GM23338 (cell line): ENCODE measurements around the gene CCDC137. TPM values are rescaled to one million over a fixed set of nuclear protein-coding genes. Genes with fewer than 3 reads are reported as not detected.

ENCODE experiments used
- ATAC-seq: fragments of 200-7000 bp; cut with Tn5 transposase; 3 replicates; pipeline ENCODE4 v1.9.1; 2020
- DNase-seq: peaks from one replicate; pipeline ENCODE4 v3.0.0-alpha.2; 2015; ENCODE audit warnings: low spot score
- H2AFZ ChIP-seq: fragments of 200-600 bp; sonication (generic); 2 replicates; pipeline ENCODE4 v1.8.0; 2016; ENCODE audit warnings: antibody characterized with exemption, mild to moderate bottlenecking, moderate library complexity
- H3F3A ChIP-seq: fragments of 200-600 bp; sonication (generic); replicated peaks from 2 replicates; pipeline ENCODE4 v1.8.0; 2017; ENCODE audit warnings: antibody characterized with exemption, mixed run types, low read depth
- H3K27ac ChIP-seq: fragments of 200-600 bp; sonication (generic); 2 replicates; pipeline ENCODE4 v1.6.1; 2016; ENCODE audit warnings: low read depth
- H3K27me3 ChIP-seq: fragments of 200-600 bp; sonication (generic); 2 replicates; pipeline ENCODE4 v1.8.0; 2016; ENCODE audit warnings: mild to moderate bottlenecking, mixed run types, moderate library complexity; ENCODE audit not compliant: insufficient read depth
- H3K36me3 ChIP-seq: fragments of 200-600 bp; sonication (generic); 2 replicates; pipeline ENCODE4 v1.8.0; 2016; ENCODE audit warnings: mild to moderate bottlenecking; ENCODE audit not compliant: insufficient read depth
- H3K4me1 ChIP-seq: fragments of 200-600 bp; sonication (generic); 2 replicates; pipeline ENCODE4 v1.8.0; 2016; ENCODE audit warnings: mild to moderate bottlenecking, moderate library complexity; ENCODE audit not compliant: insufficient read depth
- H3K4me2 ChIP-seq: fragments of 200-600 bp; sonication (generic); 2 replicates; pipeline ENCODE4 v1.7.1; 2017; ENCODE audit warnings: mixed run types
- H3K4me3 ChIP-seq: fragments of 200-600 bp; sonication (generic); 2 replicates; pipeline ENCODE4 v1.6.1; 2016; ENCODE audit warnings: mixed run types
- H3K79me2 ChIP-seq: fragments of 200-600 bp; sonication (generic); replicated peaks from 2 replicates; pipeline ENCODE4 v1.8.0; 2017; ENCODE audit warnings: mild to moderate bottlenecking; ENCODE audit not compliant: insufficient read depth
- H3K9me2 ChIP-seq: fragments of 200-600 bp; sonication (generic); 2 replicates; pipeline ENCODE4 v1.8.0; 2017; ENCODE audit not compliant: insufficient read depth
- H4K20me1 ChIP-seq: fragments of 200-600 bp; sonication (generic); replicated peaks from 2 replicates; pipeline ENCODE4 v1.8.0; 2017; ENCODE audit warnings: mild to moderate bottlenecking; ENCODE audit not compliant: insufficient read depth
- H3K27ac Mint-ChIP-seq: 2 replicates; pipeline ENCODE4 v1.8.0; 2020; ENCODE audit warnings: inconsistent platforms, mild to moderate bottlenecking, moderate library complexity, mixed read lengths
- H3K27me3 Mint-ChIP-seq: 3 replicates; pipeline ENCODE4 v1.8.0; 2022; ENCODE audit warnings: low read depth, mild to moderate bottlenecking, moderate library complexity, mixed read lengths, inconsistent platforms; ENCODE audit not compliant: insufficient read depth, poor library complexity
- H3K36me3 Mint-ChIP-seq: 3 replicates; pipeline ENCODE4 v1.8.0; 2021; ENCODE audit warnings: low read depth, mild to moderate bottlenecking, inconsistent platforms, moderate library complexity, mixed read lengths
- H3K4me1 Mint-ChIP-seq: 3 replicates; pipeline ENCODE4 v1.8.0; 2020; ENCODE audit warnings: mild to moderate bottlenecking, inconsistent platforms, mixed read lengths
- H3K4me3 Mint-ChIP-seq: 3 replicates; pipeline ENCODE4 v1.8.0; 2021; ENCODE audit warnings: moderate library complexity, mild to moderate bottlenecking, inconsistent platforms, mixed read lengths
- H3K9me3 Mint-ChIP-seq: 3 replicates; pipeline ENCODE4 v1.8.0; 2020; ENCODE audit warnings: moderate library complexity, mild to moderate bottlenecking, inconsistent platforms, mixed read lengths
- CREB1 ChIP-seq: fragments of 250-450 bp; sonication (Bioruptor Pico); IDR thresholded peaks from 2 replicates; pipeline ENCODE4 v1.5.0; 2020; ENCODE audit warnings: low read depth, mild to moderate bottlenecking, moderate library complexity
- EZH2 ChIP-seq: fragments of 200-600 bp; sonication (generic); IDR thresholded peaks from one replicate; pipeline ENCODE4 v1.8.0; 2017; ENCODE audit warnings: antibody characterized with exemption, mild to moderate bottlenecking, low read depth; ENCODE audit not compliant: unreplicated experiment
- EZH2phosphoT487 ChIP-seq: fragments of 200-600 bp; sonication (generic); IDR thresholded peaks from one replicate; pipeline ENCODE4 v1.8.1; 2018; ENCODE audit warnings: antibody characterized with exemption; ENCODE audit not compliant: unreplicated experiment
- NANOG ChIP-seq: IDR thresholded peaks from 2 replicates; pipeline ENCODE4 v1.6.1; 2016; ENCODE audit warnings: antibody characterized with exemption, borderline replicate concordance
- STAT1 ChIP-seq: IDR thresholded peaks from one replicate; pipeline ENCODE4 v1.6.1; 2016; ENCODE audit warnings: antibody characterized with exemption; ENCODE audit not compliant: unreplicated experiment
- ZNF114 ChIP-seq: fragments of 250-450 bp; sonication (Bioruptor Pico); IDR thresholded peaks from 2 replicates; pipeline ENCODE4 v1.5.0; 2020; ENCODE audit warnings: mild to moderate bottlenecking, moderate library complexity
- ZNF331 ChIP-seq: fragments of 250-450 bp; sonication (Bioruptor Pico); IDR thresholded peaks from 2 replicates; pipeline ENCODE4 v1.5.0; 2020; ENCODE audit warnings: low read depth, mild to moderate bottlenecking, moderate library complexity
- ZNF462 ChIP-seq: fragments of 250-450 bp; sonication (Bioruptor Pico); IDR thresholded peaks from 2 replicates; pipeline ENCODE4 v1.5.0; 2020; ENCODE audit warnings: mild to moderate bottlenecking, moderate library complexity
- polyA plus RNA-seq: library from polyadenylated mRNA; unstranded; fragments of >200 nt; fragmentation: Nextera tagmentation; extraction: Ambion mirVana; gene quantifications from 2 replicates; pipeline ENCODE4 v1.2.1, GENCODE V29; 2016
- total RNA-seq: library from RNA; depleted of rRNA; stranded (reverse); fragments of >200 nt; shearing (Covaris generic); gene quantifications from 2 replicates; pipeline ENCODE4 v1.2.3, GENCODE V29; 2014
- TF ChIP-seq, protein P1 (sequence below): IDR thresholded peaks from one replicate; pipeline ENCODE4 v1.6.1; 2018; ENCODE audit warnings: antibody characterized with exemption; ENCODE audit not compliant: unreplicated experiment
- TF ChIP-seq, protein P2 (sequence below), 2 experiments: fragments of 200-600 bp in 1 of 2; sonication (generic) in 1 of 2; conservative IDR thresholded peaks; 2 replicates each; pipeline versions ENCODE4 v1.5.1 to v1.6.1; 2016 to 2017; ENCODE audit warnings: antibody characterized with exemption in 2 of 2, low read depth in 2 of 2, mild to moderate bottlenecking in 2 of 2, moderate library complexity in 1 of 2

Gene CCDC137
- total and polyA plus RNA-seq, 2 experiments from 2014 or later, result 26.1 to 73.4 TPM

DNA sequence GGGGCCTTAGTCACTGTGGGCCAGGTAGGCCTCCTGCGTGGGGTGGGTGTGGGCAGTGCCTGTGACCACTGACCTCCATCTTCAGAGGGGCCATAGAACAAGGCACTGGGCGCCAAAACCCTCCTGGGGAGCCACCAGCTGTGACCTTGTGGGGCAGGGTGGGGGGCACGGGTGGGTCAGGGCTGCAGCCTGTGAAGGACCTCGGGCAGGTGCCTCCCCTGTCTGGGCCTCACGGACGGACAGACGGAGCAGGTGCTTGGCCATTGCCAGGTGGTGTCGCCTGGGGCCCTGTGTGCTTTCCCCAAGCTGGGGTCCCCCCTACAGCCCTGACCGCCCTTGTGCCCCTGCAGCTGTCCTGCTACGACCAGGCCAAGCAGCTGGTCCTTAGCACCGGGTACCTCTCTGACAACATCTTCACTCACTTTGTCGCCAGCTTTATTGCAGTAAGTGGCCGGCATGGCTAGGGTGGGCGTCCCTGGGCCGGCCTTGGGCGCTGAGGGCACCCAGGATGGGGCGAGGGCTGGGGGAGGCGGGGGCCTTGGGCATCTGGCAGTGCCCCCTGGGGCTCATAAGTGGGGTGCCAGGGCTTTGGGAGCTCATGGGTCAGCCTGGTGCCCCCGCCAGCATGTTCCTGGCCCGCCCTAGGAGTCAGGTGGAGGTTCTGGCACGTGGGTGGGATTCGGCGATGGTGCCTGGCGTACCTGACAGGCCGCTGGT, 50.7 kb downstream of the CCDC137 start:
- Histone ChIP-seq H3K4me2 (no peak overlapping the region), H3K79me2 (peaks cover 13% of the 10 kb centered on the region), H3K4me3 (no peak overlapping the region), H2AFZ (no peak overlapping the region), H3F3A (peaks cover 10% of the 10 kb centered on the region; the same call in 1 of the 2 replicates), H3K4me1 (peaks cover 11% of the 10 kb centered on the region; the same call in 1 of the 2 replicates), H3K36me3 (no peaks in the 10 kb centered on the region), H3K9me2 (no peaks in the 10 kb centered on the region), H4K20me1 (no peaks in the 10 kb centered on the region), H3K27me3 (no peaks in the 10 kb centered on the region), H3K27ac (no peak overlapping the region)
- H3K27ac Mint-ChIP-seq, result no peak overlapping the region
- peaks cover 8% of the 10 kb centered on the region for H3K36me3 Mint-ChIP-seq
- TF ChIP-seq, protein P1, sequence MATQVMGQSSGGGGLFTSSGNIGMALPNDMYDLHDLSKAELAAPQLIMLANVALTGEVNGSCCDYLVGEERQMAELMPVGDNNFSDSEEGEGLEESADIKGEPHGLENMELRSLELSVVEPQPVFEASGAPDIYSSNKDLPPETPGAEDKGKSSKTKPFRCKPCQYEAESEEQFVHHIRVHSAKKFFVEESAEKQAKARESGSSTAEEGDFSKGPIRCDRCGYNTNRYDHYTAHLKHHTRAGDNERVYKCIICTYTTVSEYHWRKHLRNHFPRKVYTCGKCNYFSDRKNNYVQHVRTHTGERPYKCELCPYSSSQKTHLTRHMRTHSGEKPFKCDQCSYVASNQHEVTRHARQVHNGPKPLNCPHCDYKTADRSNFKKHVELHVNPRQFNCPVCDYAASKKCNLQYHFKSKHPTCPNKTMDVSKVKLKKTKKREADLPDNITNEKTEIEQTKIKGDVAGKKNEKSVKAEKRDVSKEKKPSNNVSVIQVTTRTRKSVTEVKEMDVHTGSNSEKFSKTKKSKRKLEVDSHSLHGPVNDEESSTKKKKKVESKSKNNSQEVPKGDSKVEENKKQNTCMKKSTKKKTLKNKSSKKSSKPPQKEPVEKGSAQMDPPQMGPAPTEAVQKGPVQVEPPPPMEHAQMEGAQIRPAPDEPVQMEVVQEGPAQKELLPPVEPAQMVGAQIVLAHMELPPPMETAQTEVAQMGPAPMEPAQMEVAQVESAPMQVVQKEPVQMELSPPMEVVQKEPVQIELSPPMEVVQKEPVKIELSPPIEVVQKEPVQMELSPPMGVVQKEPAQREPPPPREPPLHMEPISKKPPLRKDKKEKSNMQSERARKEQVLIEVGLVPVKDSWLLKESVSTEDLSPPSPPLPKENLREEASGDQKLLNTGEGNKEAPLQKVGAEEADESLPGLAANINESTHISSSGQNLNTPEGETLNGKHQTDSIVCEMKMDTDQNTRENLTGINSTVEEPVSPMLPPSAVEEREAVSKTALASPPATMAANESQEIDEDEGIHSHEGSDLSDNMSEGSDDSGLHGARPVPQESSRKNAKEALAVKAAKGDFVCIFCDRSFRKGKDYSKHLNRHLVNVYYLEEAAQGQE, result no peak
- no peak for TF ChIP-seq ZNF331 (CRISPR knock-in tag)
- TF ChIP-seq NANOG, result no peak
- TF ChIP-seq EZH2phosphoT487, result no peak
- H3K4me3 Mint-ChIP-seq, result no peak overlapping the region
- H3K27me3 Mint-ChIP-seq, result peaks cover 8% of the 10 kb centered on the region
- H3K9me3 Mint-ChIP-seq, result no peaks in the 10 kb centered on the region; the same call in 2 of the 3 replicates
- DNase-seq (no peak), ATAC-seq (no peak)
- H3K4me1 Mint-ChIP-seq, result peaks cover 19% of the 10 kb centered on the region

- Mint-ChIP-seq H3K9me3 (no peaks in the 10 kb centered on the region; the same call in 2 of the 3 replicates), H3K36me3 (peaks cover 8% of the 10 kb centered on the region)
- TF ChIP-seq NANOG (no peak), ZNF114 (no peak), CREB1 (no peak), EZH2phosphoT487 (no peak), EZH2 (no peak), ZNF462 (CRISPR knock-in tag) (no peak), STAT1 (no peak)
- TF ChIP-seq, protein P2, sequence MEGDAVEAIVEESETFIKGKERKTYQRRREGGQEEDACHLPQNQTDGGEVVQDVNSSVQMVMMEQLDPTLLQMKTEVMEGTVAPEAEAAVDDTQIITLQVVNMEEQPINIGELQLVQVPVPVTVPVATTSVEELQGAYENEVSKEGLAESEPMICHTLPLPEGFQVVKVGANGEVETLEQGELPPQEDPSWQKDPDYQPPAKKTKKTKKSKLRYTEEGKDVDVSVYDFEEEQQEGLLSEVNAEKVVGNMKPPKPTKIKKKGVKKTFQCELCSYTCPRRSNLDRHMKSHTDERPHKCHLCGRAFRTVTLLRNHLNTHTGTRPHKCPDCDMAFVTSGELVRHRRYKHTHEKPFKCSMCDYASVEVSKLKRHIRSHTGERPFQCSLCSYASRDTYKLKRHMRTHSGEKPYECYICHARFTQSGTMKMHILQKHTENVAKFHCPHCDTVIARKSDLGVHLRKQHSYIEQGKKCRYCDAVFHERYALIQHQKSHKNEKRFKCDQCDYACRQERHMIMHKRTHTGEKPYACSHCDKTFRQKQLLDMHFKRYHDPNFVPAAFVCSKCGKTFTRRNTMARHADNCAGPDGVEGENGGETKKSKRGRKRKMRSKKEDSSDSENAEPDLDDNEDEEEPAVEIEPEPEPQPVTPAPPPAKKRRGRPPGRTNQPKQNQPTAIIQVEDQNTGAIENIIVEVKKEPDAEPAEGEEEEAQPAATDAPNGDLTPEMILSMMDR (conservative IDR thresholded peaks at IDR 0.05; ENCODE audit: low read depth in 2 of 2), result no peak
Observed at GRCh38 chr17:81717766-81718089, 51.2 kb downstream of the CCDC137 start.

More at GRCh38 chr17:81717766-81718089, 51.2 kb downstream of the CCDC137 start:
- Histone ChIP-seq H3K27me3 (no peaks in the 10 kb centered on the region), H3K36me3 (no peaks in the 10 kb centered on the region), H4K20me1 (no peaks in the 10 kb centered on the region), H2AFZ (no peak overlapping the region), H3K27ac (no peak overlapping the region), H3K4me1 (peaks cover 14% of the 10 kb centered on the region; the same call in 1 of the 2 replicates), H3K9me2 (no peaks in the 10 kb centered on the region), H3K79me2 (peaks cover 12% of the 10 kb centered on the region), H3F3A (peaks cover 10% of the 10 kb centered on the region; the same call in 1 of the 2 replicates), H3K4me2 (no peak overlapping the region), H3K4me3 (no peak overlapping the region)
- no peak overlapping the region for H3K4me3 Mint-ChIP-seq
- H3K27me3 Mint-ChIP-seq, result peaks cover 7% of the 10 kb centered on the region
- ATAC-seq (no peak), DNase-seq (no peak)
- H3K4me1 Mint-ChIP-seq, result peaks cover 18% of the 10 kb centered on the region
- H3K27ac Mint-ChIP-seq, result no peak overlapping the region
